Liver (tissue), 9 donors: Measurements from ENCODE around the gene TSPAN13. TPM values are rescaled to one million over a fixed set of nuclear protein-coding genes. Genes with fewer than 3 reads are reported as not detected.

Experiments
- DNase-seq: peaks from one replicate; pipeline ENCODE4 v3.0.0-alpha.2; 2017; ENCODE audit warnings: low spot score
- H3K27ac ChIP-seq, 2 donors: one replicate each; pipeline ENCODE4 v1.7.0; 2013; ENCODE audit warnings: inconsistent platforms in 2 of 2, low read length in 2 of 2, control low read depth in 1 of 2, low read depth in 1 of 2, mild to moderate bottlenecking in 1 of 2
- H3K27me3 ChIP-seq, 4 donors: one replicate each; pipeline versions ENCODE4 v1.6.1 to v1.7.0; 2013; ENCODE audit warnings: low read length in 3 of 4, inconsistent platforms in 1 of 4, mild to moderate bottlenecking in 1 of 4, moderate library complexity in 1 of 4; ENCODE audit not compliant: control insufficient read depth in 4 of 4, insufficient read depth in 4 of 4
- H3K36me3 ChIP-seq, 4 donors: one replicate each; pipeline versions ENCODE4 v1.6.1 to v1.7.0; 2013; ENCODE audit warnings: low read length in 3 of 4, mild to moderate bottlenecking in 3 of 4, low read depth in 1 of 4, moderate library complexity in 1 of 4; ENCODE audit not compliant: control insufficient read depth in 4 of 4, insufficient read depth in 3 of 4
- H3K4me1 ChIP-seq, 4 donors: one replicate each; pipeline versions ENCODE4 v1.6.1 to v1.7.0; 2013; ENCODE audit warnings: low read length in 3 of 4, mild to moderate bottlenecking in 3 of 4, moderate library complexity in 1 of 4; ENCODE audit not compliant: control insufficient read depth in 4 of 4, insufficient read depth in 4 of 4
- H3K4me3 ChIP-seq, 3 donors: one replicate each; pipeline versions ENCODE4 v1.6.1 to v1.7.0; 2013; ENCODE audit warnings: low read length in 3 of 3, control low read depth in 1 of 3, low read depth in 1 of 3, mild to moderate bottlenecking in 1 of 3
- H3K9ac ChIP-seq, 2 donors: one replicate each; pipeline ENCODE4 v1.7.0; 2013; ENCODE audit warnings: low read length in 2 of 2, mild to moderate bottlenecking in 2 of 2, moderate library complexity in 2 of 2, control low read depth in 1 of 2, low read depth in 1 of 2
- H3K9me3 ChIP-seq, 4 donors: one replicate each; pipeline versions ENCODE4 v1.6.1 to v1.7.0; 2013; ENCODE audit warnings: low read length in 3 of 4; ENCODE audit not compliant: control insufficient read depth in 4 of 4
- ATF3 ChIP-seq: IDR thresholded peaks from 2 replicates; pipeline ENCODE4 v1.6.1; 2016; ENCODE audit warnings: antibody characterized with exemption
- EGR1 ChIP-seq, 2 donors: IDR thresholded peaks; 2 replicates each; pipeline ENCODE4 v1.6.1; 2016 to 2018; ENCODE audit warnings: antibody characterized with exemption in 2 of 2, low read depth in 2 of 2
- FOXA1 ChIP-seq: IDR thresholded peaks from 2 replicates; pipeline ENCODE4 v1.6.1; 2016; ENCODE audit warnings: antibody characterized with exemption
- FOXA2 ChIP-seq: IDR thresholded peaks from 2 replicates; pipeline ENCODE4 v1.6.1; 2016; ENCODE audit warnings: antibody characterized with exemption
- GABPA ChIP-seq, 2 donors: IDR thresholded peaks in 1 of 2; conservative IDR thresholded peaks in 1 of 2; 2 replicates each; pipeline ENCODE4 v1.6.1; 2016; ENCODE audit warnings: antibody characterized with exemption in 2 of 2, mild to moderate bottlenecking in 1 of 2, moderate library complexity in 1 of 2
- HNF4A ChIP-seq, 2 donors: conservative IDR thresholded peaks; 2 replicates each; pipeline ENCODE4 v1.6.1; 2016; ENCODE audit warnings: antibody characterized with exemption in 2 of 2, mild to moderate bottlenecking in 2 of 2
- HNF4G ChIP-seq: IDR thresholded peaks from 2 replicates; pipeline ENCODE4 v1.6.1; 2016; ENCODE audit warnings: antibody characterized with exemption
- NR2F2 ChIP-seq: IDR thresholded peaks from 2 replicates; pipeline ENCODE4 v1.6.1; 2016; ENCODE audit warnings: antibody characterized with exemption
- RAD21 ChIP-seq, 2 donors: IDR thresholded peaks; 2 replicates each; pipeline ENCODE4 v1.6.1; 2016; ENCODE audit warnings: antibody characterized with exemption in 2 of 2, mild to moderate bottlenecking in 2 of 2
- REST ChIP-seq: IDR thresholded peaks from 2 replicates; pipeline ENCODE4 v1.6.1; 2016; ENCODE audit warnings: antibody characterized with exemption, mild to moderate bottlenecking
- RXRA ChIP-seq, 2 donors: IDR thresholded peaks; 2 replicates each; pipeline ENCODE4 v1.6.1; 2017 to 2018; ENCODE audit warnings: antibody characterized with exemption in 2 of 2, mild to moderate bottlenecking in 1 of 2
- SP1 ChIP-seq: IDR thresholded peaks from 2 replicates; pipeline ENCODE4 v1.6.1; 2018; ENCODE audit warnings: antibody characterized with exemption, mild to moderate bottlenecking
- TAF1 ChIP-seq: conservative IDR thresholded peaks from 2 replicates; pipeline ENCODE4 v1.6.1; 2016; ENCODE audit warnings: antibody characterized with exemption, mild to moderate bottlenecking
- YY1 ChIP-seq: IDR thresholded peaks from 2 replicates; pipeline ENCODE4 v1.6.1; 2016; ENCODE audit warnings: antibody characterized with exemption, mild to moderate bottlenecking
- WGBS: extraction: QIAGEN DNeasy Blood & Tissue Kit; methylation state at CpG from one replicate; pipeline ENCODE4 v1.1.7; 2013; 5-methylcytosine and 5-hydroxymethylcytosine counted together
- polyA plus RNA-seq, 2 donors: library from polyadenylated mRNA; stranded (reverse) in 1 of 2; unstranded in 1 of 2; fragments of 200-250 nt in 1 of 2; fragments of >200 nt in 1 of 2; fragmentation: Nextera tagmentation in 1 of 2; extraction: Ambion mirVana in 1 of 2; gene quantifications; one replicate each; pipeline versions ENCODE4 v1.2.1 to v1.2.3, GENCODE V29; 2013 to 2015
- total RNA-seq, 2 donors: library from RNA; depleted of rRNA; stranded (reverse); fragments of >200 nt; gene quantifications; one replicate each; pipeline ENCODE4 v1.2.3, GENCODE V29; 2014
- TF ChIP-seq, protein P1 (sequence below): fragments of 150-350 bp; IDR thresholded peaks from 2 replicates; pipeline ENCODE4 v1.5.1; 2017; ENCODE audit warnings: improper control_type of control experiment, low read depth, low read length; ENCODE audit not compliant: missing input control
- TF ChIP-seq, protein P2 (sequence below): IDR thresholded peaks from 2 replicates; pipeline ENCODE4 v1.6.1; 2016; ENCODE audit warnings: antibody characterized with exemption
- donor health status: healthy.
- donor health status: healthy.
- donor health status: healthy.
- donor health status: healthy.
- donor health status: healthy.

TSPAN13 gene
- total and polyA plus RNA-seq, 4 donors = 8.9 to 24.4 (median 15.8) TPM

DNA sequence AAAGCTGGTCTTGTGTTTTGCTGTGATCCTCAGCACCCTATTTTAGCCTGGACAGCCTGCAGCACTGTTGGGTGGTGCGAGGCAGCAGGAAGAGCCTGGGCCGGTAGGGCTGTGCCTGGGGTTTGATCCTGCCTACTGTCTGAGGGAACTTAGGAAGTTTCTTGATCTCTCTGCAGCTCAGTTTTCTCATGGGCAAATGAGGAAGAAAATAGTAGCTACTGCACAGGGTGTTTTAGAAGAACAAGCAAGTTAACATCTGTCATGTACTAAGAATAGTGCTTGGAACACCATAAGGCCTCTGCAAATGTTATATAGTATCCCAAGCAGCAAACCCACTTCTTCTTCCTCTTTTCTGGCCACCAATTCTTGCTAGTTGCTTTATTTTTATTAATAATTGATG is 63.3 kb downstream of the TSPAN13 start:
- 61% methylated on average over 2 of the region's 2 CpGs for WGBS
- no peak overlapping the region for H3K4me3 ChIP-seq
- no peaks in the 10 kb centered on the region for H3K36me3 ChIP-seq
- no peaks in the 10 kb centered on the region for H3K4me1 ChIP-seq
- no peaks in the 10 kb centered on the region for H3K9me3 ChIP-seq
- H3K27me3 ChIP-seq = no peaks in the 10 kb centered on the region
- H3K27ac ChIP-seq = no peak overlapping the region
- TF ChIP-seq RAD21 (IDR thresholded peaks at IDR 0.05) (no peak), YY1 (no peak), SP1 (no peak), TAF1 (no peak), HNF4A (conservative IDR thresholded peaks at IDR 0.05) (no peak), GABPA (IDR thresholded peaks at IDR 0.05 in 1 of 2, conservative IDR thresholded peaks at IDR 0.05 in 1 of 2) (no peak), RXRA (IDR thresholded peaks at IDR 0.05) (no peak), REST (no peak)
- TF ChIP-seq, protein P1, sequence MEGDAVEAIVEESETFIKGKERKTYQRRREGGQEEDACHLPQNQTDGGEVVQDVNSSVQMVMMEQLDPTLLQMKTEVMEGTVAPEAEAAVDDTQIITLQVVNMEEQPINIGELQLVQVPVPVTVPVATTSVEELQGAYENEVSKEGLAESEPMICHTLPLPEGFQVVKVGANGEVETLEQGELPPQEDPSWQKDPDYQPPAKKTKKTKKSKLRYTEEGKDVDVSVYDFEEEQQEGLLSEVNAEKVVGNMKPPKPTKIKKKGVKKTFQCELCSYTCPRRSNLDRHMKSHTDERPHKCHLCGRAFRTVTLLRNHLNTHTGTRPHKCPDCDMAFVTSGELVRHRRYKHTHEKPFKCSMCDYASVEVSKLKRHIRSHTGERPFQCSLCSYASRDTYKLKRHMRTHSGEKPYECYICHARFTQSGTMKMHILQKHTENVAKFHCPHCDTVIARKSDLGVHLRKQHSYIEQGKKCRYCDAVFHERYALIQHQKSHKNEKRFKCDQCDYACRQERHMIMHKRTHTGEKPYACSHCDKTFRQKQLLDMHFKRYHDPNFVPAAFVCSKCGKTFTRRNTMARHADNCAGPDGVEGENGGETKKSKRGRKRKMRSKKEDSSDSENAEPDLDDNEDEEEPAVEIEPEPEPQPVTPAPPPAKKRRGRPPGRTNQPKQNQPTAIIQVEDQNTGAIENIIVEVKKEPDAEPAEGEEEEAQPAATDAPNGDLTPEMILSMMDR = no peak
- TF ChIP-seq, protein P2, sequence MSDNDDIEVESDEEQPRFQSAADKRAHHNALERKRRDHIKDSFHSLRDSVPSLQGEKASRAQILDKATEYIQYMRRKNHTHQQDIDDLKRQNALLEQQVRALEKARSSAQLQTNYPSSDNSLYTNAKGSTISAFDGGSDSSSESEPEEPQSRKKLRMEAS = no peak
- H3K9ac ChIP-seq = no peak overlapping the region
- no peak for DNase-seq

DNA sequence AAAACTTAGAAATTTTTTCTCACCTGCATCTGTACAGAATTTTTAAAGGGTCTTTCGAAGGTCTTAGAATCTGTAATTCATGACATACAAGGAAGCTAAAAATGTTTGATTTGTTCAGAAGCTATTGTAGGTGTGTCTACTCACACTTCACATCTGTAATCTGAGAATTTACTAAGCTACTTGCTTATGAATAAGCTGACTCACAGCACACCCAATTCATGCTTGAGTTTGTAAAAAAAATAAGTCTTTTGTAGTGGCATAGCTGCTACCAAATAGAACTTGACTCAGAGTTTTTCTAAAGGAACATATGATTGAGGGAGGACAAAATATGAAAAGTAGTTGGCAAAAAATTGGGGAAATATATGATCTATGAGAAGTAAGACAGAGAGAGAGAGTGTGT is 64.0 kb downstream of the TSPAN13 start:
- TF ChIP-seq FOXA1 (no peak), GABPA (IDR thresholded peaks at IDR 0.05 in 1 of 2, conservative IDR thresholded peaks at IDR 0.05 in 1 of 2) (no peak), YY1 (no peak)
- no peak for DNase-seq

GRCh38 chr7:16818732-16819131 is 65.2 kb downstream of the TSPAN13 start:
- H3K27me3 ChIP-seq = no peaks in the 10 kb centered on the region
- H3K9me3 ChIP-seq = no peaks in the 10 kb centered on the region
- TF ChIP-seq RXRA (IDR thresholded peaks at IDR 0.05) (no peak), HNF4G (no peak), NR2F2 (no peak), GABPA (IDR thresholded peaks at IDR 0.05 in 1 of 2, conservative IDR thresholded peaks at IDR 0.05 in 1 of 2) (no peak), RAD21 (IDR thresholded peaks at IDR 0.05) (no peak), SP1 (no peak), FOXA1 (no peak), FOXA2 (no peak), ATF3 (no peak), EGR1 (IDR thresholded peaks at IDR 0.05; ENCODE audit: low read depth in 2 of 2) (no peak), YY1 (no peak)
- TF ChIP-seq, protein P2 = no peak
- no peaks in the 10 kb centered on the region for H3K4me1 ChIP-seq
- no peaks in the 10 kb centered on the region for H3K36me3 ChIP-seq
- no peak overlapping the region for H3K27ac ChIP-seq
- H3K4me3 ChIP-seq = no peak overlapping the region
- 92% methylated on average over 3 of the region's 3 CpGs for WGBS
- H3K9ac ChIP-seq = no peak overlapping the region
- no peak for DNase-seq

More for the DNA sequence above, 64.0 kb downstream of the TSPAN13 start:
- Histone ChIP-seq H3K36me3 (no peaks in the 10 kb centered on the region), H3K27me3 (no peaks in the 10 kb centered on the region), H3K27ac (no peak overlapping the region), H3K9me3 (no peaks in the 10 kb centered on the region), H3K4me3 (no peak overlapping the region), H3K4me1 (no peaks in the 10 kb centered on the region), H3K9ac (no peak overlapping the region)
- 91% methylated on average over 1 of the region's 1 CpG for WGBS
